HCT116 (cell line): Measurements from ENCODE around the gene RBM14.

Experiments
- CTCF ChIP-seq, 3 experiments: fragments of 200-600 bp in 1 of 3; sonication (generic) in 1 of 3; IDR thresholded peaks in 2 of 3; conservative IDR thresholded peaks in 1 of 3; 2 replicates each; pipeline ENCODE4 v1.5.1; 2012 to 2017; ENCODE audit warnings: low read depth in 2 of 3, low read length in 2 of 3, antibody characterized with exemption in 1 of 3, borderline replicate concordance in 1 of 3, control low read depth in 1 of 3, mild to moderate bottlenecking in 1 of 3, mixed read lengths in 1 of 3, mixed run types in 1 of 3, moderate library complexity in 1 of 3; ENCODE audit not compliant: insufficient read depth in 1 of 3
- ELF1 ChIP-seq: IDR thresholded peaks from 2 replicates; pipeline ENCODE4 v1.6.1; 2012; ENCODE audit warnings: low read depth, borderline replicate concordance
- EZH2 ChIP-seq: fragments of 200-600 bp; sonication (generic); IDR thresholded peaks from 2 replicates; pipeline ENCODE4 v1.6.1; 2017; ENCODE audit warnings: antibody characterized with exemption, mixed run types
- JUND ChIP-seq: IDR thresholded peaks from 2 replicates; pipeline ENCODE4 v1.6.1; 2012
- POLR2A ChIP-seq: IDR thresholded peaks from 2 replicates; pipeline ENCODE4 v1.7.0; 2011; ENCODE audit warnings: borderline replicate concordance; ENCODE audit not compliant: insufficient read depth, insufficient read length; ENCODE audit errors: extremely low read depth
- SIN3A ChIP-seq: IDR thresholded peaks from 2 replicates; pipeline ENCODE4 v1.6.1; 2012; ENCODE audit warnings: low read depth

DNA sequence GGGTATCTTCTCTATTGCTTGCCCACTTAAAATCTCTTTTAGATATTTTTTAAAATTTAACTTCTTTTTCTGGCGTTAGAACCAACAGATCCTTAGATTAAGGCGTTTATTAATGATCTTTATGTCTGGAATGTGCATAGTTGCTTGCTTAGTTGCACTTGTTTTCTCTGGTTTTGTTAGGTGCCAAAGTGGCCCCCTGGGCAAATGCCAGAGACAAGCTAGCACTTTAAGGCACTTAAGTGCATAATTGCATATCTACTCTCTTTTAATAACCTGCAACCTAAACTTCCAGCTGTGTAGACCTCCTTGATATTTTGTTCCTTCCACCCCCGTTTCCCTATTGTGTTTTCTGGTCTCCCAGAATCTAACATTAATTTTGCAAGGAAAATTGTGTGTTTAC is 25.4 kb downstream of the RBM14 start:
- TF ChIP-seq POLR2A (no peak), EZH2 (no peak), CTCF (IDR thresholded peaks at IDR 0.05 in 2 of 3, conservative IDR thresholded peaks at IDR 0.05 in 1 of 3; ENCODE audit: borderline replicate concordance in 1 of 3, insufficient read depth in 1 of 3, low read depth in 2 of 3, low read length in 2 of 3) (no peak), SIN3A (no peak), JUND (no peak), ELF1 (no peak)
